Esophagus (tissue), 2 donors: Measurements from ENCODE around the gene TCP10L. TPM values are rescaled to one million over a fixed set of nuclear protein-coding genes. Genes with fewer than 3 reads are reported as not detected.
"Not testable (repeated sequence)": the region's sequence is repeated elsewhere in the genome, so short reads cannot be mapped to it uniquely, and the experiment has no call there.

Experiments used
- H3K27ac ChIP-seq, 2 donors: one replicate each; pipeline ENCODE4 v1.5.1; 2013; ENCODE audit warnings: low read depth in 2 of 2, mild to moderate bottlenecking in 2 of 2, inconsistent platforms in 1 of 2, low read length in 1 of 2, moderate library complexity in 1 of 2
- H3K27me3 ChIP-seq, 2 donors: one replicate each; pipeline ENCODE4 v1.6.1; 2013; ENCODE audit warnings: low read length in 2 of 2, control low read depth in 1 of 2, mild to moderate bottlenecking in 1 of 2; ENCODE audit not compliant: insufficient read depth in 2 of 2, control insufficient read depth in 1 of 2
- H3K36me3 ChIP-seq, 2 donors: one replicate each; pipeline ENCODE4 v1.6.1; 2013; ENCODE audit warnings: low read length in 1 of 2; ENCODE audit not compliant: control insufficient read depth in 2 of 2, insufficient read depth in 2 of 2
- H3K4me1 ChIP-seq, 2 donors: one replicate each; pipeline ENCODE4 v1.6.1; 2013; ENCODE audit warnings: low read length in 1 of 2; ENCODE audit not compliant: control insufficient read depth in 2 of 2, insufficient read depth in 2 of 2
- H3K4me3 ChIP-seq, 2 donors: one replicate each; pipeline ENCODE4 v1.5.1; 2013; ENCODE audit warnings: low read length in 2 of 2, mild to moderate bottlenecking in 2 of 2, low read depth in 1 of 2, moderate library complexity in 1 of 2
- H3K9me3 ChIP-seq, 2 donors: one replicate each; pipeline ENCODE4 v1.6.1; 2013; ENCODE audit warnings: mild to moderate bottlenecking in 2 of 2, low read depth in 1 of 2, low read length in 1 of 2, moderate library complexity in 1 of 2; ENCODE audit not compliant: control insufficient read depth in 2 of 2, insufficient read depth in 1 of 2
- WGBS, 2 donors: extraction: QIAGEN DNeasy Blood & Tissue Kit; methylation state at CpG; one replicate each; pipeline ENCODE4 v1.1.7; 2013; 5-methylcytosine and 5-hydroxymethylcytosine counted together
- polyA plus RNA-seq, 2 donors: library from polyadenylated mRNA; stranded (reverse); fragments of 200-250 nt; gene quantifications; one replicate each; pipeline ENCODE4 v1.2.3, GENCODE V29; 2013
- donor health status: healthy with polysubstance abuse.
- donor health status: Bipolar disorder and iron deficiency.

Gene TCP10L
- polyA plus RNA-seq, 2 donors, result 0.15 to 0.67 TPM

GRCh38 chr21:32562426-32562825, 22.9 kb downstream of the TCP10L start:
- H3K27ac ChIP-seq, result no peak overlapping the region
- no peaks in the 10 kb centered on the region for H3K27me3 ChIP-seq
- H3K36me3 ChIP-seq, result no peaks in the 10 kb centered on the region
- no peaks in the 10 kb centered on the region for H3K9me3 ChIP-seq
- no peak overlapping the region for H3K4me3 ChIP-seq
- H3K4me1 ChIP-seq, result no peaks in the 10 kb centered on the region
- 59 to 62% methylated on average over 5 of the region's 5 CpGs for WGBS, 2 donors

GRCh38 chr21:32561476-32561875, 23.8 kb downstream of the TCP10L start:
- not testable (repeated sequence) for H3K4me1 ChIP-seq, H3K9me3 ChIP-seq, H3K27ac ChIP-seq, H3K4me3 ChIP-seq, H3K36me3 ChIP-seq, H3K27me3 ChIP-seq
- 87 to 89% methylated on average over 1 of the region's 1 CpG for WGBS, 2 donors

GRCh38 chr21:32560896-32561295, 24.4 kb downstream of the TCP10L start:
- WGBS, 2 donors, result 96 to 97% methylated on average over 3 of the region's 3 CpGs
- Histone ChIP-seq H3K27ac (no peak overlapping the region), H3K4me1 (no peaks in the 10 kb centered on the region), H3K4me3 (no peak overlapping the region), H3K27me3 (no peaks in the 10 kb centered on the region), H3K9me3 (no peaks in the 10 kb centered on the region), H3K36me3 (no peaks in the 10 kb centered on the region)

- H3K9me3 ChIP-seq, result no peaks in the 10 kb centered on the region
- H3K27me3 ChIP-seq, result no peaks in the 10 kb centered on the region
- no peaks in the 10 kb centered on the region for H3K36me3 ChIP-seq
- no peak overlapping the region for H3K27ac ChIP-seq
- no peaks in the 10 kb centered on the region for H3K4me1 ChIP-seq
- no peak overlapping the region for H3K4me3 ChIP-seq
- WGBS, 2 donors, result 92 to 95% methylated on average over 6 of the region's 6 CpGs
These were observed 26.2 kb downstream of the TCP10L start for GRCh38 chr21:32559006-32559610.

- 74 to 80% methylated on average over 3 of the region's 3 CpGs for WGBS, 2 donors
These were observed 27.2 kb downstream of the TCP10L start for GRCh38 chr21:32558106-32558505.

GRCh38 chr21:32554832-32555638, 30.3 kb downstream of the TCP10L start:
- Histone ChIP-seq H3K4me1 (no peaks in the 10 kb centered on the region), H3K9me3 (no peaks in the 10 kb centered on the region), H3K36me3 (no peaks in the 10 kb centered on the region), H3K4me3 (no peak overlapping the region), H3K27me3 (no peaks in the 10 kb centered on the region), H3K27ac (no peak overlapping the region)
- 93 to 94% methylated on average over 4 of the region's 4 CpGs for WGBS, 2 donors

More at GRCh38 chr21:32558106-32558505, 27.2 kb downstream of the TCP10L start:
- Histone ChIP-seq H3K27me3 (no peaks in the 10 kb centered on the region), H3K4me3 (no peak overlapping the region), H3K9me3 (no peaks in the 10 kb centered on the region), H3K4me1 (no peaks in the 10 kb centered on the region), H3K27ac (no peak overlapping the region), H3K36me3 (no peaks in the 10 kb centered on the region)

- Histone ChIP-seq H3K27ac (no peak overlapping the region), H3K9me3 (no peaks in the 10 kb centered on the region), H3K27me3 (no peaks in the 10 kb centered on the region), H3K4me3 (no peak overlapping the region), H3K4me1 (no peaks in the 10 kb centered on the region), H3K36me3 (no peaks in the 10 kb centered on the region)
- WGBS, 2 donors, result 77 to 85% methylated on average over 3 of the region's 3 CpGs
These were observed 35.4 kb downstream of the TCP10L start for GRCh38 chr21:32549886-32550285.

GRCh38 chr21:32549440-32549839, 35.9 kb downstream of the TCP10L start:
- no peaks in the 10 kb centered on the region for H3K27me3 ChIP-seq
- no peak overlapping the region for H3K27ac ChIP-seq
- H3K36me3 ChIP-seq, result no peaks in the 10 kb centered on the region
- 76 to 80% methylated on average over 1 of the region's 1 CpG for WGBS, 2 donors
- no peaks in the 10 kb centered on the region for H3K9me3 ChIP-seq
- H3K4me1 ChIP-seq, result no peaks in the 10 kb centered on the region
- no peak overlapping the region for H3K4me3 ChIP-seq

GRCh38 chr21:32548978-32549377, 36.3 kb downstream of the TCP10L start:
- H3K4me1 ChIP-seq, result no peaks in the 10 kb centered on the region
- 76 to 78% methylated on average over 8 of the region's 8 CpGs for WGBS, 2 donors
- no peaks in the 10 kb centered on the region for H3K36me3 ChIP-seq
- H3K27me3 ChIP-seq, result no peaks in the 10 kb centered on the region
- no peaks in the 10 kb centered on the region for H3K9me3 ChIP-seq
- no peak overlapping the region for H3K27ac ChIP-seq
- no peak overlapping the region for H3K4me3 ChIP-seq

- no peaks in the 10 kb centered on the region for H3K4me1 ChIP-seq
- H3K36me3 ChIP-seq, result no peaks in the 10 kb centered on the region
- H3K27me3 ChIP-seq, result no peaks in the 10 kb centered on the region
- 84% methylated on average over 4 of the region's 4 CpGs for WGBS, 2 donors
- H3K27ac ChIP-seq, result no peak overlapping the region
- H3K9me3 ChIP-seq, result no peaks in the 10 kb centered on the region
- H3K4me3 ChIP-seq, result no peak overlapping the region
These were observed 38.3 kb downstream of the TCP10L start for GRCh38 chr21:32547018-32547417.
